OCI-LY3 (cell line): ENCODE data around the gene DDT.
"Not testable (repeated sequence)": the region's sequence is repeated elsewhere in the genome, so short reads cannot be mapped to it uniquely, and the experiment has no call there.

ENCODE experiments used
- H2AFZ ChIP-seq: fragments of 200-600, 300-600 bp; shearing (Covaris generic); 2 replicates; pipeline ENCODE4 v1.6.0; 2014; ENCODE audit warnings: antibody characterized with exemption, low read depth, low read length
- H3K27ac ChIP-seq: fragments of 200-600, 300-600 bp; sonication (generic); 2 replicates; pipeline ENCODE4 v1.5.1; 2014; ENCODE audit warnings: mild to moderate bottlenecking, low read length, moderate library complexity, mixed read lengths
- H3K27me3 ChIP-seq: fragments of 200-600, 300-600 bp; sonication (generic); 2 replicates; pipeline ENCODE4 v1.6.1; 2014; ENCODE audit warnings: low read depth, low read length, mixed read lengths
- H3K36me3 ChIP-seq: fragments of 200-600, 300-600 bp; sonication (generic); replicated peaks from 2 replicates; pipeline ENCODE3; 2014; ENCODE audit warnings: low read depth, low read length, mixed read lengths
- H3K4me1 ChIP-seq: fragments of 300-600, 200-600 bp; sonication (generic); 2 replicates; pipeline ENCODE4 v1.6.1; 2014; ENCODE audit warnings: low read length, mixed read lengths
- H3K4me2 ChIP-seq: fragments of 200-600, 300-600 bp; sonication (generic); 2 replicates; pipeline ENCODE4 v1.6.1; 2014; ENCODE audit warnings: low read length, mixed read lengths
- H3K4me3 ChIP-seq: fragments of 300-600, 200-600 bp; sonication (generic); 2 replicates; pipeline ENCODE4 v1.5.1; 2014; ENCODE audit warnings: antibody characterized with exemption, mild to moderate bottlenecking, low read length, moderate library complexity
- H3K79me2 ChIP-seq: fragments of 300-600, 200-600 bp; shearing (Covaris generic); 2 replicates; pipeline ENCODE4 v1.6.1; 2014; ENCODE audit warnings: mild to moderate bottlenecking, low read length, mixed read lengths
- H3K9ac ChIP-seq: fragments of 300-600, 200-600 bp; shearing (Covaris generic); 2 replicates; pipeline ENCODE4 v1.6.0; 2014; ENCODE audit warnings: mild to moderate bottlenecking, low read length, moderate library complexity
- H3K9me3 ChIP-seq: fragments of 200-600, 300-600 bp; shearing (Covaris generic); 2 replicates; pipeline ENCODE4 v1.6.1; 2014; ENCODE audit warnings: low read length, mixed read lengths; ENCODE audit not compliant: insufficient read depth
- H4K20me1 ChIP-seq: fragments of 200-600, 300-600 bp; sonication (generic); 2 replicates; pipeline ENCODE4 v1.6.1; 2016; ENCODE audit warnings: low read length, mixed read lengths; ENCODE audit not compliant: insufficient read depth
- CTCF ChIP-seq: fragments of 200-600, 300-600 bp; sonication (generic); IDR thresholded peaks from 2 replicates; pipeline ENCODE4 v1.5.1; 2014; ENCODE audit warnings: antibody characterized with exemption, low read length, low read depth
- EZH2phosphoT487 ChIP-seq: fragments of 200-600 bp; shearing (Covaris generic); IDR thresholded peaks from 2 replicates; pipeline ENCODE4 v1.6.1; 2018; ENCODE audit warnings: antibody characterized with exemption, mixed run types, low read depth

DDT gene

GRCh38 chr22:24001314-24001713 lies 27.1 kb upstream of the DDT start:
- no peak for TF ChIP-seq EZH2phosphoT487
- TF ChIP-seq CTCF, result no peak
- H3K27ac ChIP-seq, result no peak overlapping the region

GRCh38 chr22:23999779-24000178 lies 25.5 kb upstream of the DDT start:
- H3K9me3 ChIP-seq, H3K9ac ChIP-seq, H3K4me2 ChIP-seq, H3K27me3 ChIP-seq, H4K20me1 ChIP-seq, H3K36me3 ChIP-seq, H3K27ac ChIP-seq, H3K4me1 ChIP-seq, H3K79me2 ChIP-seq, H3K4me3 ChIP-seq, H2AFZ ChIP-seq: not testable (repeated sequence)

More at GRCh38 chr22:24001314-24001713, 27.1 kb upstream of the DDT start:
- Histone ChIP-seq H3K4me1 (peaks cover 3% of the 10 kb centered on the region), H3K4me2 (no peak overlapping the region), H3K36me3 (no peaks in the 10 kb centered on the region), H3K4me3 (no peak overlapping the region), H3K9me3 (no peaks in the 10 kb centered on the region), H3K79me2 (no peaks in the 10 kb centered on the region), H2AFZ (no peak overlapping the region), H3K27me3 (no peaks in the 10 kb centered on the region), H3K9ac (no peak overlapping the region), H4K20me1 (no peaks in the 10 kb centered on the region)

- H3K27me3 ChIP-seq, result no peaks in the 10 kb centered on the region
- H3K9me3 ChIP-seq, result no peaks in the 10 kb centered on the region
- H3K4me2 ChIP-seq, result no peak overlapping the region
- H3K27ac ChIP-seq, result no peak overlapping the region
- peaks cover 8% of the 10 kb centered on the region for H3K4me1 ChIP-seq
- H2AFZ ChIP-seq, result no peak overlapping the region
- H4K20me1 ChIP-seq, result no peaks in the 10 kb centered on the region
- H3K9ac ChIP-seq, result no peak overlapping the region
- TF ChIP-seq CTCF (no peak), EZH2phosphoT487 (no peak)
- H3K79me2 ChIP-seq, result no peaks in the 10 kb centered on the region
- H3K4me3 ChIP-seq, result no peak overlapping the region
- no peaks in the 10 kb centered on the region for H3K36me3 ChIP-seq
Measured at GRCh38 chr22:23997092-23997491, 22.9 kb upstream of the DDT start.

DNA sequence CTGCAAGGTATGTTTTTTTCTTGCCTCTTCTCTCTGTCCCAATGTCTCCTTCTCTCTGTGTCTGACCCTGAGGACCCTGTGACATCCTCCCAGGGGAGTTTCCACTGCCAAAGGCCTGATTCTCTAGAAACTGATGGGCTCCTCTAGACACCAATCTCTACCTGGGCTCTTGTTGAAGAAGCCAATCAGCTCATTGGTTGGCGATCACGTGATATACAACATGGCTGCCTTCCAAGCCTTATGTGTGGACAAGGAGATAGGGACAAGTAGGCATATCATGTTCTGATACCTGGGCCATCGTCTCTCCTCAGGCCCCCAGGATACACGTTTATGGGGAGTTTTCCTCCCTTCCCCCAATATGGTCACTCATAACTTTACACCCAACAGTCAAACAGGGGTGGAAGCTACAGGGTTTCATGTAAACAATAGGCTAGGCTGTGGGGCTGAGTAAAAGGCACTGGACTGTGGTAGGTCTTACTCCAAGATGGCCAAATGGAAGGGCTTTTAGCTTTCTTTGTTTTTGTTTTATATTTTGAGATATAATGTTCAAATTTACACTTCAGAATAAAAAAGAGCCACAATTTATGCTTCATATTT lies 19.4 kb upstream of the DDT start:
- H3K9ac ChIP-seq, H3K9me3 ChIP-seq, H3K27ac ChIP-seq, H3K36me3 ChIP-seq, H3K4me3 ChIP-seq, H3K4me1 ChIP-seq, H2AFZ ChIP-seq, H4K20me1 ChIP-seq, H3K27me3 ChIP-seq, H3K79me2 ChIP-seq, H3K4me2 ChIP-seq: not testable (repeated sequence)

DNA sequence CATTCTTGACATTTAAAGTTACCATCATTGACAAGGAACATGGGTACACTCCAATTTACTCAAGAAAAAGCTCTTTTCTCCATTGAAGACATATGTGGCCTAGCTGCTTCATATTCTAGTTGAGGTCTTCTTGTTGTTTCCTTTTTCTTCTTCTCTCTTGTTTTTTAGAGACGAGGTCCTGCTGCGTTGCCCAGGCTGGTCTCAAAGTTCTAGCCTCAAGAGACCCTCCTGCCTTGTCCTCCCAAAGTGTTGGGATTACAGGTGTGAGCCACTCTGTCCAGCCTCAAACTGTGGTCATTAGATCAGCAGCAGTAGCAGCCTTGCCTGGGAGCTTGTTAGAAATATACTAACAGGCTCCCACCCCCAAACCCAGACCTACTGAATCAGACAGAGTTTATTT lies 18.8 kb upstream of the DDT start:
- not testable (repeated sequence) for H3K9ac ChIP-seq, H3K4me1 ChIP-seq, H3K79me2 ChIP-seq, H3K4me2 ChIP-seq, H3K27me3 ChIP-seq, H4K20me1 ChIP-seq, H3K9me3 ChIP-seq, H3K27ac ChIP-seq, H3K36me3 ChIP-seq, H3K4me3 ChIP-seq, H2AFZ ChIP-seq

- not testable (repeated sequence) for H2AFZ ChIP-seq, H3K79me2 ChIP-seq, H3K27ac ChIP-seq, H3K9ac ChIP-seq, H3K9me3 ChIP-seq, H4K20me1 ChIP-seq, H3K4me1 ChIP-seq, H3K4me2 ChIP-seq, H3K4me3 ChIP-seq, H3K27me3 ChIP-seq, H3K36me3 ChIP-seq
Measured at GRCh38 chr22:23989583-23990244, 15.5 kb upstream of the DDT start.

GRCh38 chr22:23986538-23987178 lies 12.4 kb upstream of the DDT start:
- H3K27ac ChIP-seq, H3K36me3 ChIP-seq, H3K27me3 ChIP-seq, H2AFZ ChIP-seq, H3K9me3 ChIP-seq, H3K9ac ChIP-seq, H3K4me2 ChIP-seq, H3K79me2 ChIP-seq, H4K20me1 ChIP-seq, H3K4me1 ChIP-seq, H3K4me3 ChIP-seq: not testable (repeated sequence)

DNA sequence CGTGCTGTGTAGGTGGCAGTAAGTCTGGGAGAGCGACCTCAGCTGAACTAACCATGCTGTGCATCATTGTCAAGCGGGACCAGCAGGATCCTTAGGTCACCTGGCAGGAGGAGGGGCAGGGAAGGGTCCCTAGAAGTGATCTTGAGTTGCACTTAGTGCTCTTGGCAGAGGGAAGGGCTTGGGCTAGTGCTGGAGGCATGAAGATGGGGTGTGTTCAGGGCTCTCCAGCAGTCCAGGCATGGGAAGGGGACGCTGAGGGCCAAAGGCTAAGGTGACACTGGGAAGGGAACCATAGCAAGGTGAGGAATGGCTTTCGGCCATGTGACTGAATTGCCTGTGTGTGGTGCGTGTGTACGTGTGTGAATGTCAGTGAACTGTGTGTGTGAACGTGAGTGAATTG lies 11.8 kb upstream of the DDT start:
- not testable (repeated sequence) for H3K4me1 ChIP-seq, H3K9me3 ChIP-seq, H3K4me3 ChIP-seq, H3K27ac ChIP-seq, H4K20me1 ChIP-seq, H3K36me3 ChIP-seq, H3K4me2 ChIP-seq, H3K79me2 ChIP-seq, H3K9ac ChIP-seq, H3K27me3 ChIP-seq, H2AFZ ChIP-seq
